Measurements from ENCODE around the gene THBS4.

DNA sequence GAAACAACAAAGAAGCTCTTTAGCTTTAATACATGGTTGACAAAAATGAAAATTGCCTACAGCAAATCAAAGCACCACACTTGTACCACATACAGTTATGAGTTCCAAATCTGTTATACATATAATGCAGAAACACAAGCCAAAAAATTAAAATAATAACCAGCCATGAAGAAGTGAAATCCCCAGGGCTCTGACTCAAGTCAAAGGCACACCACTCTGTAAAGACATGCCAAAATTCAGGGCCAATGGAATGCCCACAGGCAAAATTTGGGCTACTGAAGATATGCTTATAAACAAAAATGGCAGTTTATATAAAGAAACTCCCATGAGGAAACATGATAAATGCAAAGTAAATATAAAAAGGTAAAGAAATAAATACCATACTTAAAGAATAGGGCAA lies 29.0 kb downstream of the THBS4 start:
- TF ChIP-seq CTCF (IDR thresholded peaks at IDR 0.05; ENCODE audit: low read depth, low read length) = no peak
- no peak for TF ChIP-seq EZH2phosphoT487 (IDR thresholded peaks at IDR 0.05; ENCODE audit: low read depth)

All from OCI-LY3 (cell line).